Smooth muscle cell (in vitro differentiated cells): Measurements from ENCODE around the gene SCN4A. TPM values are rescaled to one million over a fixed set of nuclear protein-coding genes. Genes with fewer than 3 reads are reported as not detected.

Experiments
- DNase-seq: peaks from one replicate; lab custom pipeline; 2025; ENCODE audit not compliant: unreplicated experiment; lab: John Stamatoyannopoulos, UW
- H2AFZ ChIP-seq: fragments of 200-600 bp; sonication (generic); 2 replicates; pipeline ENCODE4 v1.6.0; 2016; ENCODE audit warnings: antibody characterized with exemption, low read depth, mild to moderate bottlenecking
- H3F3A ChIP-seq: fragments of 200-600 bp; sonication (generic); 2 replicates; pipeline ENCODE4 v1.6.0; 2017; ENCODE audit warnings: antibody characterized with exemption, low read depth
- H3K27ac ChIP-seq: fragments of 200-600 bp; sonication (generic); 2 replicates; pipeline ENCODE4 v1.5.1; 2016; ENCODE audit warnings: low read depth, mild to moderate bottlenecking
- H3K27me3 ChIP-seq: fragments of 200-600 bp; sonication (generic); 2 replicates; pipeline ENCODE4 v1.6.1; 2016; ENCODE audit warnings: low read depth, mild to moderate bottlenecking
- H3K36me3 ChIP-seq: fragments of 200-600 bp; sonication (generic); 2 replicates; pipeline ENCODE4 v1.5.1; 2016; ENCODE audit warnings: low read depth
- H3K4me1 ChIP-seq: fragments of 200-600 bp; sonication (generic); 2 replicates; pipeline ENCODE4 v1.5.1; 2016; ENCODE audit warnings: low read depth
- H3K4me2 ChIP-seq: fragments of 200-600 bp; sonication (generic); 2 replicates; pipeline ENCODE4 v1.6.0; 2016; ENCODE audit warnings: mild to moderate bottlenecking
- H3K4me3 ChIP-seq: fragments of 200-600 bp; sonication (generic); 2 replicates; pipeline ENCODE4 v1.5.1; 2016; ENCODE audit warnings: mild to moderate bottlenecking
- H3K79me2 ChIP-seq: fragments of 200-600 bp; sonication (generic); 2 replicates; pipeline ENCODE4 v1.6.0; 2016; ENCODE audit warnings: low read depth, mild to moderate bottlenecking
- H3K9ac ChIP-seq: fragments of 200-600 bp; sonication (generic); 2 replicates; pipeline ENCODE4 v1.6.0; 2016; ENCODE audit warnings: low read depth
- H3K9me3 ChIP-seq: fragments of 200-600 bp; sonication (generic); replicated peaks from 2 replicates; pipeline ENCODE4 v1.5.1; 2016; ENCODE audit warnings: low read depth
- H4K20me1 ChIP-seq: fragments of 200-600 bp; sonication (generic); 2 replicates; pipeline ENCODE4 v1.6.0; 2016; ENCODE audit warnings: low read depth
- CTCF ChIP-seq: fragments of 200-600 bp; sonication (generic); IDR thresholded peaks from 2 replicates; pipeline ENCODE4 v1.5.1; 2017; ENCODE audit warnings: borderline replicate concordance, mild to moderate bottlenecking, antibody characterized with exemption; ENCODE audit not compliant: insufficient read depth, poor library complexity, severe bottlenecking
- WGBS: methylation state at CpG from one replicate; pipeline ENCODE4 v1.1.7; 2016; ENCODE audit warnings: low lambda C conversion rate; 5-methylcytosine and 5-hydroxymethylcytosine counted together
- polyA plus RNA-seq: library from polyadenylated mRNA; unstranded; fragments of >200 nt; fragmentation: Nextera tagmentation; extraction: Ambion mirVana; gene quantifications from 2 replicates; pipeline ENCODE4 v1.2.1, GENCODE V29; 2016
- total RNA-seq: library from RNA; depleted of rRNA; stranded (reverse); fragments of >200 nt; gene quantifications from 2 replicates; pipeline ENCODE4 v1.2.3, GENCODE V29; 2014

SCN4A gene
- total and polyA plus RNA-seq, 2 experiments from 2014 or later, result under 0.01 TPM; not detected in 1

GRCh38 chr17:63988127-63988478 lies 15.4 kb upstream of the SCN4A start:
- DNase-seq, result no peak
- Histone ChIP-seq H3F3A (no peaks in the 10 kb centered on the region), H3K4me1 (no peaks in the 10 kb centered on the region), H3K27me3 (peaks cover 13% of the 10 kb centered on the region), H3K79me2 (no peaks in the 10 kb centered on the region), H2AFZ (no peak overlapping the region), H3K4me2 (no peak overlapping the region), H3K9ac (no peak overlapping the region), H3K4me3 (no peak overlapping the region), H3K27ac (no peak overlapping the region), H3K36me3 (no peaks in the 10 kb centered on the region), H4K20me1 (no peaks in the 10 kb centered on the region), H3K9me3 (no peaks in the 10 kb centered on the region)
- TF ChIP-seq CTCF, result no peak
- 98% methylated on average over 5 of the region's 5 CpGs for WGBS

- DNase-seq, result no peak
- Histone ChIP-seq H4K20me1 (no peaks in the 10 kb centered on the region), H3K4me3 (no peak overlapping the region), H3K36me3 (no peaks in the 10 kb centered on the region), H3K27me3 (peaks cover 9% of the 10 kb centered on the region), H3K9me3 (no peaks in the 10 kb centered on the region), H3K4me2 (no peak overlapping the region), H3K4me1 (no peaks in the 10 kb centered on the region), H2AFZ (no peak overlapping the region), H3K79me2 (no peaks in the 10 kb centered on the region), H3F3A (no peaks in the 10 kb centered on the region), H3K27ac (no peak overlapping the region), H3K9ac (no peak overlapping the region)
- no peak for TF ChIP-seq CTCF
- WGBS, result 86% methylated on average over 16 of the region's 18 CpGs
Observed at GRCh38 chr17:63987221-63988126, 14.8 kb upstream of the SCN4A start.

GRCh38 chr17:63986821-63987220 lies 14.1 kb upstream of the SCN4A start:
- Histone ChIP-seq H3K27me3 (peaks cover 4% of the 10 kb centered on the region), H3K9me3 (no peaks in the 10 kb centered on the region), H2AFZ (no peak overlapping the region), H3K4me3 (no peak overlapping the region), H3K4me2 (no peak overlapping the region), H3K27ac (no peak overlapping the region), H3K9ac (no peak overlapping the region), H3K36me3 (no peaks in the 10 kb centered on the region), H3K79me2 (no peaks in the 10 kb centered on the region), H3K4me1 (no peaks in the 10 kb centered on the region), H3F3A (no peaks in the 10 kb centered on the region), H4K20me1 (no peaks in the 10 kb centered on the region)
- 100% methylated on average over 3 of the region's 3 CpGs for WGBS
- TF ChIP-seq CTCF, result no peak
- DNase-seq, result no peak
